Measurements from ENCODE around the gene SSX2IP.
"Not testable (repeated sequence)": the region's sequence is repeated elsewhere in the genome, so short reads cannot be mapped to it uniquely, and the experiment has no call there.

Gene SSX2IP

GRCh38 chr1:84613887-84614286 is 76.4 kb downstream of the SSX2IP start:
- no peak for DNase-seq

DNA sequence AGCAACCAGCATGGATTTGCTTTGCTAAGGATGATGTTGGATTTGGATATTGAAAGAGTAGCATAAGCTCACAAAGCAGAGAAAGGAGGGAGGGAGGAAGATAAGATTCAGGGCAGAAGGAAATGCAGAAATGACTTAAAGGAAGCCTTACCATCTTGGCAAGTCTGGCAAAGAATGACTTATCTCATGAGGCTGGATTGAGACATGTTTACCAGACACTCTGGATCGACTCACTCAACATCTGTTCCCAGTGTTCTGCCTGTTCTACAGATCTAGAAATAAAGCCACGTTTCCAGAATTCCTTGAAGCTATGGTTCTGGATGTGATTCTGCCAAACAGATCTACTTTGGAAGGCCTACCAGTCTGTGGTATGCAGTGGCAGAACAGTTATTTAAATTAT is 77.2 kb downstream of the SSX2IP start:
- no peak for DNase-seq

GRCh38 chr1:84611796-84612195 is 78.5 kb downstream of the SSX2IP start:
- no peak for DNase-seq

DNA sequence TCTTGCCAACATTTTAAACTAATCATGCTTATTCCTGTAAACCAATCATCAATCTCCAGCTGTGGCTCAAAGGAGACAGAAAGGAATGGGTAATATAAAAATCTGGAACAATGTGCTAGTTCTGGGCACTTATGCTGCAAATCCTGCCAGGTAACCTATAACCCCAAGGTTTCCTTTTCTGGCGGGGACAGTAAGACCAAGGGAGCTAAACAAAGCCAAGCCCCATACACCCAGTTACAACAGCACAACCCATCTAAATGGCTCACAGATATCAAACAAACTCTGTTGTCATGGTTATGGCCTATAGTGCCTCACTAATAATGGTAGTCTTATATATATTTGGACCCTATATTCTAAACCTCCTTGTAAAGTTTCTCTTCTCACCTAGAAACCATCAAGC is 79.2 kb downstream of the SSX2IP start:
- DNase-seq, result no peak

DNA sequence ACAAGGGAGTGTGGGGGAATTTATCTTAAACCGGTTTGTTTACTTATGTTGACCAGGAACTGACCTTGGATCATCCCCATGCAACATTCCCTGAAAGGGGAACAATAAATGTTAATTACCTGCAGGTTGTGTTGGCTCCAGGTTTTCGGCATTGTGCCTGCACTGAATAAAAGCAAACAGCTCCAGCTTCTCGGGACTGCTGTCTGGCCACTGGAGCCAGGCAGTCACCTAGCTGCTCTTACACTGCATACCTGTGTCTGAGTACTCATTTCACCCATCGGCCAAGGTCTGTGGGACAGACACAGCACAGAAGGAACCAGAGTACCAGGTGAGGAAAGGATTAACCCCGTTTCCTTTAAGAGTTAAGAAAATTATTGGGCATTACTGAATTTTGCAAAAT is 83.3 kb downstream of the SSX2IP start:
- DNase-seq, result no peak

DNA sequence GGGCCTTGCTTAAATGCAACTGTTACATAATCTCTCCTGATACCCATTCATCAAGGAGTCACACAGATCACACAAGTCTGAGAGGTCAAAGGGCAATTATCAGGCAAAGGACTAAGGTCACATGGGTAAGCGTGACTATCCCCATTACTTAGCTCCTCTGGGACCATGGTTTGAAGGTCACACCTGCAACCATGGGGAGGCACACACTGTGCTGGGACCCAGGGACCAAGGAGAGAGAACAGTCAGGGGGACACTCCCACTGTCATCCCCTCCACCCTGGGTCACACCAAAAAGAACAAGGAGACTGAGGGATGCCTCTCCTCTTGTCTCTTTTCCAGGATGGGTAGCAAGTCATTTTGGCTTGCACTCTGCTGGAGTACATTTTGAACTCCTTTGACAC is 85.1 kb downstream of the SSX2IP start:
- DNase-seq, result peak in 1 of 3 experiments; percentile 9

DNA sequence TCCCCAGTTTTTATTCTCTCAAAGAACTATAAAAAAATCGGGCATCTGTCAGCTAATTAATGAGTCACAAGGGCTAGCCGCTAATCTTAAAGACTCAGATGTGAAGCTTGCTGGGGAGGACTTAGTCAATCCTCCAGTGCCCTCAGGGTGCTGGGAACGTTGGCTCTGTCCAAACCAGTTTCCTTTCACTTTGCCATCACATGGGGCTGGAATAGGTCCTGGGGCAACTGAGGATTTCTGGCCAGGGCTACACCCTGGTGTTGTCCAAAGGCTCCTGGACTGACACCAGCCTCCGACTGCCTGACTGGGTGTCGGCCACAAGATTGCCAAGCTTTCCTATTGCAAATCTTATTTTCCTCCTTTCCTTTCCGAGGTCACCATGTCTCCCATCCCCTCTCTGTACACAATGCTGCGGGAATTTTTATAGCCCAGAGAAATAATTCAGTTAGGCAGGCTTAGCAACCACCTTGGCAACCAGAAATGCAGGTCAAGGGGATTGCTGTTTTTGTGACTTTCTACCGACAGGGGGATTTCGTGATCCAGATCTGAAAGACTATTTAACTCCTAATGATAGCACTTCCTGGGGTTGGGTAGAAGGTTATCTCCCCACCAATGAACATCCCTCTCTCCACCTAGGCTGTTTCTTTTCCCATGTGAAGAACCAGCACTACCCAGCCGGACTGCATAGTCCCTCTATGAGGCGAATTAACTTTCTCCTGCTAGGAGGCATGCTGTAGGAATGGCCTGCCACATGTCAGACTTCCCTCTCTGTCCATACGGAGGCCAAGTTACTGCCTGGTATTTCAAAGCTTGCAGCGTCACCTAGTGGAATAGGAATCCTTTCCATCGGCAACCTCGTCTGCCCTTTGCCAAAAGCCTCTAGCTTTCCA is 86.1 kb downstream of the SSX2IP start:
- no peak for DNase-seq

- DNase-seq, result no peak
Measured at GRCh38 chr1:84603223-84603622, 87.0 kb downstream of the SSX2IP start.

DNA sequence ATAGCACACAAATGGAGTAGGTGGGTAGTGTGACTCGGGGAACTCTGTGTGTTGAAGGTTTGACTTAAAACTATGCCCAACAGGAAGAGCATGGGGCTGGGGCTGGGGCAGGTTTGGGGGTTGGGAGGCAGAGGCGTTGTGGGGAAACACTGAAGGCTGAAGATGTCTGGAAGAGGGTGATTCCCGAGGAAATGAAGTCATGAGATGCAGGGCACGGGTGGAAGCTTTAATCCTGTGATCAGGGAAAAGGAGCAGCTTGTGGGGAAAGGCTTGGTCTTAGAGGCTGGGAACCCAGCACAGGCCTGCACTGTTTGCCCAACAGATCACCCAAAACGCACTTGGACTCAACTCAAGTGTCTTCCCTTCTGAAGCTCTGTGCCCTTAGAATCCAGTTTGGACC is 89.5 kb downstream of the SSX2IP start:
- no peak for DNase-seq

DNA sequence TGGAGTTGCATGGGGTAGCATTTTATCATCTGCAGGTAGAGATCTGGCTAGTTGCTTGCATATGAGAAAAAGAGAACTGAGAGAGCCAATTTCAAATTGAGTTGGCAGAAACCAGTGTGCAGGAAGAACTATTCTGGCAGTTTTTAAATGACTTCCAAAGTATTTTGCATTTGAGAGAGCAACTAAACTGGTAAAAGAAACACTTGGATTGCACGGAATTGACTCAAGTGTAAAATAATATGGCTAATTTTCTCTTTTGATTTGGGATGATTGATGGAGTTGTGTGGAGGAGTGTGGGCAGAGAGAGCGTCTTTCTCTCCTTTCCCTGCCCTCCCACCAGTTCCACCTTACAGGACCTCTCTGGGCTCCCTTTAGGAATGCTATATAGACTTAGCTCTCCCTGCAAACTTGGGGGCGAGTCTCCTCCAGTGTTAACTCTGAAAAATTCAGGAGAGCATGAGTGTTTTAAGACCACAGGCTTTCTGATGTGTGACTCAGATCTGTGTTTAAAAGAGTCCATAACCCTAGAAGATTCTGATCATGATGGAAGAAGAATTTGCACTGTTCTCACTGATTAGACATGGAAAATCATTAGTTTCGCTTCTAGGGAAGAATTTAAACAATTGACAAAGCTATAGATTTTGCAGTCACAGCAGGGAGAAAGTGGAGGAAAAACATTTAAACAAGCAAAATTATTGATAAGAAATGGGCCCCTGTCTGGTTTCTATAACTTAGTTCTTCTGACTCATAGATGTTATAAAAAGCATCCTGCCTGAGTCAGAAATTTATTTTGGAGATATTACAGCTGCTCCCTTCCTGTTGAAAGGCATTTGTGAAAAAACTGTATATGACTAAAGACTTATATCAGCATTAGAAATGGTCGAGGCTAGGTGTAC is 91.2 kb downstream of the SSX2IP start:
- no peak for DNase-seq

- DNase-seq, result no peak
Measured at GRCh38 chr1:84598418-84598817, 91.8 kb downstream of the SSX2IP start.

GRCh38 chr1:84597011-84597410 is 93.2 kb downstream of the SSX2IP start:
- no peak for DNase-seq

GRCh38 chr1:84594959-84595358 is 95.3 kb downstream of the SSX2IP start:
- DNase-seq, result not testable (repeated sequence)
